EL (cell line): ENCODE data around the gene LPP.

Source experiments
- DNase-seq: peaks from one replicate; pipeline ENCODE4 v3.0.0-alpha.2; 2016

The LPP gene

DNA sequence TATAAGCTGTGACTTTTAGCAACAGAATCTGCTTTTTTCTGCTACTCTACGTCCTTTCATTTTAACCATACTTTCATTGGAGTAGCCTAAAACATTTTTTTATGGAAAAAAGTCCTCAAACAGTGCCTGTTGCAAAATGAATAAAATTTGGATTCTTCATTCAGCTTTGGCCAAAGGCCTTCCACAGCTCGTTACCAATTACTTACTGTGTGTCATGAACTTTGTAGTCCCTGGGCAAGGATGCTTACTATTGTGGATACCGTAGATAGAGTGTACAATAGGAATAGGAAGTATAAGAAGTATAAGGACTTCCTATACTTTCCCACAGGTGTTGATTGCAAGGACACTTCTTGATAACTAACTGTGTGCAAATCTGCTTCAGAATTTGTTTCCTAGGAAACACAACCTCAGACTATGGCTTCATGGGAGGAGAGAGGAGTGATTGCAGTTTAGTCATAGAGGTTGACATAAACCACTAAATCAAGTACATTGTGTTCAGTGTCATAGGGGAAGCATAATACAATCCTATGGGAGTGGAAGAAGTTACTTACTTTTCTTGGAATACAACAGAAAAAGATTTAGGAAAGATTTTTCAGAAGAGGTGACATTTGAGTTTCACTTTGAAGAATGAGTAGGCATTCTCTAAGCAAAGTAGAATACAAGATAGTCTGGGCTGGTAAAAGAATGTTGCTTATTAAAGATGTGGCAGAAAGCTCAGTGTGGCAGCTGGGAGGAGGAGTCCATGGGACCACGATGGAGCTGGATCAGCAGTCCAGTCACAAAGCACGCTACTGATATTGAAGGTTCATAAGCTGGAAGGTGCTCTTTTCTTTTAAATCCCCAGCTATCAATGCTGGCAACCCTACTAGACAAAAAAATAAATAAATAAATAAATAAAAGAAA is 708.1 kb downstream of the LPP start:
- no peak for DNase-seq

GRCh38 chr3:188863999-188864406 is 710.0 kb downstream of the LPP start:
- DNase-seq: peak; percentile 13

DNA sequence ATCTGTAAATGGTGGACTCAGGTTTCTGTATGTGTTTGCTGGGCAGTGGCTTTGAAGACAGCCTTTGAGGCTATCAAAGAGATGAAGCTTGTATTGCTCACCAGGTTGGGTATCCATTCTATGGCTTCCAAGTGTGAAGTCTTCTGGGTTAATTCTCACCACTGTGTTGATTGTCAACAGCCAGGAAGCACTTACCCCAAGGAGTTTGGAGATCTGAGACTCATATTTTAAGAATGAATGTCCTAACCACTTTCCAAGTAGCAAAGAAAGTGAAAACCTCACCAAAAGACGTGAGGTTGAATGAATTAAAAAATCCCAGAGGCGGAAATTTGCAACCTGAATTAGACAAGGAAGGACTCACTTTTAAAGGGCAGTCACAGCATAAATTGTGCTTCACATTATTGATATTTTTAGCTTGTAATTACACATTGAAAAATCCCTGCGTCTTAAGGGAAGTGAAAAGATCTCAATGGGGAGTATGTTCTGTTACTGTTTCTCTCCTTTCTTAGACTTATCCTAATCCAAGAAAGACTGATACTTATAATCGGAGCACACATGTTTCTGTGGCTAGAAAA is 713.8 kb downstream of the LPP start:
- no peak for DNase-seq

- DNase-seq: no peak
Measured at GRCh38 chr3:188868803-188869202, 714.8 kb downstream of the LPP start.

- no peak for DNase-seq
Measured at GRCh38 chr3:188869628-188870027, 715.7 kb downstream of the LPP start.

DNA sequence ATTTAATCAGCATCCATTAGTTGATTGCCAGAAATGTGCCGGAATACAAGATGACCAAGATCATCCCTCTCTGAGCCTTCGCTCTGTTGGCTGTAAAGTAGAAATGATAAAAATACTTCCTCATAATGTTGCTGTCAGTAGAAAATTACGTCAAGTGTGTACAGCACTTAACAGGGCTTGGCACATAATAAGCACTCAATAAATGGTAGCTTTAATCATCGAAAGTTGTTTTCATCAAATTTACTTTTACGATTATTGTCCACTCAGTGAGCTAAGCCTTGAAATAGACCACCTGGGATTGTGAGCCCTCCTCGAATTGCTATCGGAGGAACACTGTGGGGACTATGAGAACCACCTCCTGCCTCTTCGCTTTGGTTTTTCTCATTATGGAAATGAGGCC is 716.5 kb downstream of the LPP start:
- no peak for DNase-seq

DNA sequence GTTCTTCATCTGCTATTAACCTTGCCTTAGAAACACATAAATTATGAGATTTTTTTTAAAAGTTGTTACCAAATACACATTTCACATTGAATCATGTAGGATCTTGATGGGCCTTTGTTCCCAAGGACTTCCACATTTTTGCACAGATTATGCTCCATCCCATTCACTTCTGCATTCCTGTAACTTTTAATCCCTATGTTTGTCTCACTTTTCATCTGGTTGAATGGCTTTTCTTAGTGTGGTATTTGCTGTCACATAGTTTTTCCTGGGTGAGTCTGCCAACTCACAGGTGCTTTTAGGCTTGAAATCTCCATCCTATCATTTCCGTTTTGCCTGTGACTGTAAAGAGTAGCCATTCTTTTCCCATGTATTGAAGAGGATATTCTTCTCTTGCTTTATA is 720.6 kb downstream of the LPP start:
- DNase-seq: no peak

- DNase-seq: no peak
Measured at GRCh38 chr3:188875413-188875812, 721.5 kb downstream of the LPP start.

DNA sequence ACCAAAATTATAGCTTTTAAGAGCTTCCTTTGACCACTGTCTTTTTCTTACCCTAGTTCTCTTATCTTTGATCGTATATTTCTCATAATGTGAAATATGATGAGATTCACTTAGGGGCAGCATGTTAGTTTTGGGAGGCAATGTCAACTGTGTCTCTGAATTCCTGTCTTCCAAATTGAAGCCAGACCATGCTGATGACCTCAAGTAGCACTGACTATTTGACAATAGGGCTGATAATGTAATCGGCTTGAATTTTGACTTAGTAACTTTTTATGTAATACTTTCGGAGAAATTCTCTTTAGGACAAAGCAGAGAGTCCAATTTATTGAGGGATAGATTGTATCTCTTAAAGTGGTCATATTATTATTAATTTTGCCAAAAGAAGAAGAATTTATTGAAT is 722.4 kb downstream of the LPP start:
- DNase-seq: no peak

- no peak for DNase-seq
Measured at GRCh38 chr3:188877381-188877780, 723.4 kb downstream of the LPP start.

- DNase-seq: no peak
Measured at GRCh38 chr3:188878076-188878475, 724.1 kb downstream of the LPP start.

- peak; percentile 92 for DNase-seq
Measured at GRCh38 chr3:188881954-188882641, 728.1 kb downstream of the LPP start.

DNA sequence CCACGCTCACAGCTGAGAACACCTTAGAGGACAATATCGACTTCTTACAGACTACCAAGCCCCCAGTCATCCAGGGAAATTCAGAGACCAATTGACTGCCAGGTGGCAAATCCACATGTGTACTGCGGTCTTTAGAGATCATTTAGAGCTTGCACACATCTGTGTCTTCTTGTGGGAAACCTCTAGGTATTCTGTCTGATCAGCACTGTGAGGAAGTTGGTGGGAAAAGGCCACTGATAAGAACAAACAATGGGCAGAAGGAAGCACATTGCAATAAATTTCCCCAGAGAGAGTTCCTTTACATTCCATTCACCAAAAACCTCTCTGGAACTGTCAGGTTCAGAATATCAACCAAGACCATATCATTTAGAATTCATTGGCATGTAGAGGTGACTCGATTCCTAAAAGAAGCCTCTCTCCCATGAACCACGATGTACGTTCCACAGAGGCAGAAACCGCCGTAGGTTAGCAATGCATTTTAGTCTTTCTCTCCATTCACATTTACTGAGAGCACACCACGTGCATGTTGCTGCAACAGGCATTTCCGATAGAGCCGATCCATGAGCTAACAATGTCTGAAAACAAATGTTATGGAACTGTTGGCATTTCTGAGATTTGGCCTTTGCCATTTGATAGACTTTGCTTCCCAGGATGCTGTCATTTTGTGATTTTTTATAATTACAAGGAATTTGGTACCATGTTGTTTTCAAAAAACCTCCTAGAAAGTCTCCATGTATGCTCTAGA is 730.5 kb downstream of the LPP start:
- no peak for DNase-seq

- no peak for DNase-seq
Measured at GRCh38 chr3:188888321-188889053, 734.5 kb downstream of the LPP start.

DNA sequence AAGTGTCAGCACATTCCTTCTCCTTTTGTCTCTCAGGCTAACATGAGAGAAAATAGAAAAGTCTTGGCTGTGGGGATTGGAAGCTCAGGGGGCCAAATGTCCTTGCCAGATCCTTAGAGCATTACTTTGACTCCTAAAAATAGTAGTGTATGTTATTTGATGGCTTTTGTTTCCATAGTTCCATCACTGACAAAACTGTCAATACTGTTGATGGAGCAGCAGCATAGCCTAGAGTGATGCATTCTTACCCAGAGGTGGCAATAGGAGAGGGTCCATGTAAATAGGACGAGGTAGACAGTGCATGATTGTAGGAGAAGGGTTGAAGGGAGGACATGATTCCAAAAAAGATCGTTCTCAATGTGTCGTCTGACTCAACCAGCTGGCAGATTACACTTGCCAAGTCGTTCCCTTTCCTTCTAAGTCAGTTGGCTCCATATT is 735.1 kb downstream of the LPP start:
- DNase-seq: no peak

DNA sequence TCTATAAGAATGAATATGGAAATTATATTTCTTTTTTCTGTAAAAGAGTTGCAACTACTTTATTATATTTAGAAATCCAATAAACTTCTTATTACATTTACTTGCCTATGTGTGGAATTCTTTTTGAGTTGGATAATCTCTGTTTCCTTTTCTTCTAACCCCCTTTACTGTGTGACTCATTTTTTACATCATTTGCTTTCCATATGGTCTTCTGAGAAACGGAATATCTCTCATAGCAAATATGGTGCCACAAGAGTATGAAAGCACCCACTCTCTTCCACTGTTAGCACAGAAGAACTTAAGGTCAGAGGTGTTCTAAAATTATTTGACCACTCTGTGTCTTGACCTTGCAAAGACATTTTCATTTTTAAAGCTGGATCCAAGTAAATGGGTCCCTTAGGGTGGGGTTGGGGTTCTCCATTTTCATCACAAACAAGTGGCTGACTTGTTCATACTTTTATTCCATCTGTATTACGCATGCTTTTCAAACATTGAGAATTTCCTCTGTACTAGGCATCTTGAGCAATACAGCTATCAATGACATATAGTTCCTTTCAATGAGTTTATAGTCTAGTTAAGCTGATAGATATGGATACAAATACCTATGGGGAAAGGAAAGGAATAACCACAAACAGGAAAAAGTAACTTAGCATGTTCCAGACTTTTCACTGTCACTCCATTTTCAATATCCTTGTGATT is 736.8 kb downstream of the LPP start:
- DNase-seq: peak; percentile 81

DNA sequence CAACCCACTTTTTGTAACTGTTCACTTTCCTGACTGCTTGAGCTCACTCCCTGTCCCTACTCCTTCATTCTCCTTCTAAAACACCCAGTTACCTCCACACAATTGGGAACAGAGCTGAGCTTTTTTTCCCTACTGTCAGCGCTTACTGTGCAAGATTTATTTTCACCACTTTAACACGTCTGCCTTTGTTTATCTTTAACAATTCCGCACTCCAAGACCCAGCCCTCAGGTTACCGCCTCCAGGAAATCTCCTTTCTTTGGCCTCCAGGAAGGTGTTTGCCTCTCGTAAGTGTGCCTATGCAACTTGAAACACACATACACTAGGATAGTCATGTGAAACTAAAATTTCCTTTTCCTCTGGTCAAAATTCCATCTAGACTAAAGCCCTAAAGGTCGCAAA is 745.9 kb downstream of the LPP start:
- no peak for DNase-seq

DNA sequence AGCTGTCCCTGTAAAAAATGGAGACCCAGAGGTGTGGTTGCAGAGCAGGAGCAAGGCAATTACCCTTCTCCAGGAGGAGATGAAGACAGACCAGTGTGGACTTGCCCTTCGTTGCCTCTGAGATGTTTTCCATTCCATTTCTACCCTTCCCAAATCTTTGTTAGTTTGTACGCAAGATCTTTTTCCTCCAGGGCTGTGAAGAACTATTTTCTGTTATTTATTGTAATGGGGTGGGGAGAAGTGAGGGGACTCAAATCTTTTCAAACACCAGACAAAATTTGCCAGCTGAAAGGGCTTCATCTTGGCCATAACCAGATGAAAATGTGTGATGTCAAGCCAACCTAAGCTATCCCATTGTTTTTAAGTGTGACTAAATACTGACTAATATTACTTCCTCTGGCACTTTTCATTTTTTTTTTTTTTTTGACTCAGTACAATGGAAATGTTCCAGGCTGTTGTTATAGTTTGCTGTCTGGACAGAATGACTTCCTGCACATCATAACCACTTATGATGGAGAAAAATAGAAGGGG is 746.5 kb downstream of the LPP start:
- DNase-seq: peak; percentile 85

GRCh38 chr3:188901126-188901525 is 747.2 kb downstream of the LPP start:
- DNase-seq: peak; percentile 60

DNA sequence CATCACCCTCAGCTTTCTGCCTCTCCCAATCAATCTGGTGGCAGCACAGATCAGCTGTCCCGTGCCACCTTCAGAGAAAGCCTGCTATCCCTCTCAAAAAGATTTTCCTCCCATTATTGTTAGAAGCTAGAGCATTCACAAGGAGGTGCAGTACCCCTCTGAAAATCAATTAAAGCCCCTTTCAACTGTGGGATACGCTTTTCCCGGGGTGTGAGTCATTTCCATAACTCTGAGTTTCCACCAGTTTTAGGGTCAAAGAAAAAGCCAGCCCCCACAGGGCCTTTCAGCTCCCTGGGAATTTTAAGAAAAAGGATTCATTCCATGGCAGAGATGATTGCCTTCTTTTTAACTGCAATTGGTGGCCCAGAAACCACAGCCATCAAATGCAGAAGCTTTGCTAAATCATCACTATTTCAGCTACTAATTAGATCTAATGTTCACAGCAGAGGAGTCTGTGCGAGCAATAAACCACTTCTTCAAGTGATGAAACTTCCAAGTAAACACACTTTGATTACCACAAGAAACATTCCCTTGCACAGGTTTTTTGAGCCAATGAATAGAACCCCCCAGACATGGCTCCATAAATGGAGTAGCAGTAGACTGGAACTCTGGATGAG is 747.8 kb downstream of the LPP start:
- DNase-seq: peak; percentile 44

DNA sequence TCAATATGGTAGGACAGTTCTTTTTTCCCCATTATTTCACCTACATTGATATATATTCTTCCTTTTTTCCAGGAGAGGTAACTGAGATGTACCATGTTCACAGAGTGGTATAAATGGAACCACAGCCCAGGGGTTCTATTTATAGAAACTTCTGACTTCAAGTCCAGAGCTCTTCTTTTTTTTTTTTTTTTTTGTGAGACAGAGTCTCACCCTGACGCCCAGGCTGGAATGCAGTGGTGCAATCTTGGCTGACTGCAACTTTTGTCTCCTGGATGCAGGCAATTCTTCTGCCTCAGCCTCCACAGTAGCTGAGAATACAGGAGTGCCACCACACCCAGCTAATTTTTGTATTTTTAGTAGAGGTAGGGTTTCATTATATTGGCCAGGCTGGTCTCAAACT is 750.7 kb downstream of the LPP start:
- DNase-seq: peak; percentile 58
